Measurements from ENCODE around the gene MTG1.

Gene MTG1

GRCh38 chr10:133471300-133472109, 77.5 kb downstream of the MTG1 start:
- DNase-seq: no peak

Measured in NCI-H1417 (cell line).